D341Med (cell line): ENCODE results near the gene AGAP3.

ENCODE experiments used
- DNase-seq: peaks from one replicate; pipeline ENCODE4 v3.0.0; 2012; ENCODE audit warnings: low spot score

The AGAP3 gene

GRCh38 chr7:151088019-151088855, 2.0 kb downstream of the AGAP3 start:
- no peak for DNase-seq

GRCh38 chr7:151088856-151089699, 2.8 kb downstream of the AGAP3 start:
- no peak for DNase-seq

DNA sequence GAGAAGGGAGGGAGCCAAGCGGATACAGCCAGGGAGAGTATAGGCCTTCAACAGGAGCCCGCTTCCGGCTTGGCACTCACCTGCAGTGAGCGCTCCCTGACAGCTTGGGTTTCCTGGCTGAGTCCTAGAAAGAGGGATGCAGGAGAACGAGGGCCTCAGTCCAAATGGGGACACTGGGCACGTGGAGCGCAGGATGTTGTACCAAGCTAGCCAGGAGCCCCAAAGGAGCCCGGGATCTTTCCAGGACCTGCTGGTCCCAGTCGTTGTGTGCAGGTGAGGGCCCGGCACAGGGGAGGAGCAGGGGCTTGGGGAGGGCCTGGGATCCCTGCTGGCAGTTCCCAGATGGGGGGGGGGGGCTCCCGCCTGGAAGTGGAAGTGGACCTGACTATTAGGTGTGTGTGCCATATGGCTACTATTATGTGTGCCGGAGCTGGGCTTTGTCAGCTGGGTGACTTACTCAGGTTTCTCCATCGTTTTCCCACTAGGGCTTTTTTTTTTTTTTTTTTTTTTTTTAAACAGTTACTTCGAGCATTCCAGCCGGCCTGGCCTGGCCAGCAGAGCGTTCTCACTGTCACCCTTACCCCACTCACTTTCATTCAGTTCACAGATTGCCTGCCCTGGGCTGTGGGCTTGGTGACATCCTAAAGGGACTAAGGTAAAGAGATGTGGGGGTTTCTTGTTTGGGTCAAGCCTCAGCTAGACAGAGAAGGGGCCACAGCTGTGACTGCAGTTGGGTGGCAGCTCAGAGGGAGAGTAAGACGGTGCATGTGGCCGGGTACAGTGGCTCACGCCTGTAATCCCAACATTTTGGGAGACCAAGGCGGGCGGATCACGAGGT, 3.8 kb downstream of the AGAP3 start:
- no peak for DNase-seq

GRCh38 chr7:151091003-151091402, 4.7 kb downstream of the AGAP3 start:
- DNase-seq, result no peak

GRCh38 chr7:151091431-151091830, 5.2 kb downstream of the AGAP3 start:
- no peak for DNase-seq

- DNase-seq, result no peak
Measured at GRCh38 chr7:151091988-151092387, 5.7 kb downstream of the AGAP3 start.

DNA sequence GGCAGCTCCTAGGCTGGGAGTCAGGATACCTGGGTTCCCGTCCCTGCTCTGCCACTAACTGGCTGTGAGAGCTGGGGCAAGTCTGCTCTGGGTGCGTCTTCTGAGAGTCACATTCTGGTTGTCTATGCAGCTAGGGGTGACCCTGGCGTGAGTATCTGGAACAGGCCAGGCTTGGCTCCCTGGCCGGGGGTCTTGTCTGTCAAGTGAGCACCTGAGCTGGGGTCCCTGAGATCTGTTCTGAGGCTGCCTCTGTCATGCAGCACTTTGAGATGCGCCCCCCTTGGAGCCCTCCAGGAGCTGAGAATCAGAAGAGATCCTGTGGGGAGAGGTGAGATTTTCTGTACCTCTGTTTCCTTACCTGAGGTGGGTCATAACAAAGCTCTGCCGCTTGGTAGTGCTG, 7.5 kb downstream of the AGAP3 start:
- no peak for DNase-seq

- DNase-seq, result no peak
Measured at GRCh38 chr7:151094675-151095074, 8.4 kb downstream of the AGAP3 start.

DNA sequence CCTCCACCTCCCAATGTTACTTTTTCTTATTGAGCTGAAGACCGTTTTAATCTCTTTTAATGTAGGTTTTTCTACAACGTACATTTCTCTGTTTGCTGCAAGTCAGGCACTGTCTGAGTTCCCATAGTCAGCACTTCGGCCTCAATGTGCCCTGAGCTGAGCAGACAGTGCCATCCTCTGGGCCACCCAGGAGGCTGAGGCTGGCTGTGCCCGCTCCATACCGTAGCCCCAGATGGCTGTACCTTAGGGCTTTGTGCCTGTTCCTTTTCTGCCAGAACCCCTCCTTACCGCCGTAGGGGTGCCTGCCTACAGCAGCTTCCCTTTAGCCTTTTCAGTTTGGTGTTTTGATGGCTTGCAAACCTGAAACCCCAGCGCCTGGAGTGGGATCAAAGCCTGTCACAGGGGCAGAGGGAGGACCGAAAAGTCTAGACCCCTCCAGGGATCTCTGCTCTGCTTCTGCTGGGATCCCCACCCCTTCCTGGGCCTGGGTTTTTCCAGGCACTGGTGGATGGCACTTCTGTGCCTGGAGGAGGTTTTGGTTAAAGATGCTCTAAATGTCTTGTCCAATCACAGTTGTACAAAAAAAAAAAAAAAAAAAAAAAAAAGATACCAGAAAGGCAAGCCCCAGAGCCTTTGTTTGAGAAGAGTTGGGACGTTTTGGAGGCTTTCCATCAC, 9.0 kb downstream of the AGAP3 start:
- no peak for DNase-seq

DNA sequence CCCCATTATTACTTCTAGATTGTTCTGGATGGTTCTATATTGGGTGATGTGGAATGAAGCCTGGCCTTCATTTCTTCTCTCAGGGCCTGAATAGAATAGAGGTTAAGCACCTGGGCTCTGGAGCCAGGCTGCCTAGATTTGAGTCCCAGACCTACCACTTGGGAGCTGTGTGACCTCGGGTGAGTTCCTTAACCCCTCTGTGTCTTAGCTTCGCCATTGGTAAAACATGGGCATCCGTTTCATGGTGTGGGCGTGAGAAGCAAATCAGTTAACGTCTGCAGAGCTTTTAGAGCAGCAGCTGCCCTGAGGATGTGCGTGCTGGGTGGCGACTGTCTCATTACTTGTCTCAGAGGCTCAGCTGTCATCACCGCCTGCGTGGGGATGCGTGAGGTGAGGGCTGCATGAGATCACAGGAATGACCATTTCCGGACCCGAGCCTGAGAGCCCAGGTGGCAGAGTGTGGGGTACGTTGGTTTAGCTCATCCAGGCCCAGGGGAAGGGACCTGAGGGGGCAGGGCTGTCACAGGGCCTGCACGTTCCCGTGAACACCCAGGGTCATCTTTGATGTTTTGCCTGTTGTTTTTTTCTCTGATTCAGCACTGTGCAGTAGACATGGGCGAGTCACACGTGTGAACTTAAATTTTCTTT, 9.7 kb downstream of the AGAP3 start:
- no peak for DNase-seq

- no peak for DNase-seq
Measured at GRCh38 chr7:151099486-151100211, 13.4 kb downstream of the AGAP3 start.

DNA sequence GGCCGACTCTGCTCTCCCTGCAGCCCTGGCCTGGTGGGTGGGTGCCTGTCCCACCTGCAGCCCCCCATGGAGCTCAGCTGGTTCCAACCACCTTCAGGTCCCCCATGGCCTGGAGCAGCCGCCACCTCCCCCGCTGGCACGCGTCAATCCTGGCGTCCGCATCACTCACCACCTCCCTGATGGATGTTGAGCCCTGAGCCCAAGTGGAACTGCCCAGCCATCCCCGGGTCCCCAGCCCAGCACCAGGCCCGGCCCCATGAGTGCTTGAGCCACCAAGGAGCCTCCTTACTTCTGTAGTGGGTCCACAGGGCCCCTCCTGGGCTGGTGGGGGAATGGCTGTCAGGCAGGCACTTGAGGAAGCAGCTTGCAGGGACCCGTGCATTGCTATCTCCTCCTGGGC, 14.6 kb downstream of the AGAP3 start:
- DNase-seq, result no peak

DNA sequence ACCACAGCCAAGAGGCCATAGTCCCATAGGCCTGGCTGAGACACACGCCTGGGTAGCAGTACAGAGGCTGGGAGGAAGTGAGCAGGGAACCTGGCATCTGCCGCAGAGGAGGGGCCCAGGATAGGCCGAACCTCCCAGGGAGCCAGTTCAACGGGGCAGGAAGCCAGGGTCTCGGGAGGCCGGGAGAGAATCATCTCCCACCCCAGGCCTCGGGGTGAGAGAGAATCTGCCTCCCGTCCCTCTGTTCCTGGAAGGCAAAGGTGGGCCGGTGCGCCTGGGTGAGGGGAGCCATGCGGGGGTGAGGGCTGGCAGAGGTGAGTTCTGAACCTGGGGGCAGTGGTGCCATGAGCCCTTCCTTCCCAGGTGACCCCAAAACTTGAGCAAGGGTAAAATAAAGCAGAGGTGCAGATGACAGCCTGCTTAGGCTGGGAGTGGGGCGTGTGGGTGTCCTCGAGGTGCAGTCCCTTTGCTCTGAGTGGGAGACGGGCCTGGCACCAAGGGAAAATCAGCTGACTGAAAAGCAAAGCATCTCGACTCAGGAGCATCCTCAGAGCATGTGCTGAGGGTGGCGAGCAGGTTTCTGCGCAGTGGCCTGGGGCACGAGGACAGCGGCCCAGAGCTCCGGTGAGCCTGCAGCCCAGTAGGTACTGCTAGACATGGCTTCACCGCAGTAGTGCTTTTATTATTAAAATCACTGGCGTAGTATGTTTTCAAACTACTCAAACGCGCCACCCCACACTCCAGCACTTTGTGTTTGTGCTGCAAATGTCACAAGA, 15.5 kb downstream of the AGAP3 start:
- DNase-seq, result no peak

DNA sequence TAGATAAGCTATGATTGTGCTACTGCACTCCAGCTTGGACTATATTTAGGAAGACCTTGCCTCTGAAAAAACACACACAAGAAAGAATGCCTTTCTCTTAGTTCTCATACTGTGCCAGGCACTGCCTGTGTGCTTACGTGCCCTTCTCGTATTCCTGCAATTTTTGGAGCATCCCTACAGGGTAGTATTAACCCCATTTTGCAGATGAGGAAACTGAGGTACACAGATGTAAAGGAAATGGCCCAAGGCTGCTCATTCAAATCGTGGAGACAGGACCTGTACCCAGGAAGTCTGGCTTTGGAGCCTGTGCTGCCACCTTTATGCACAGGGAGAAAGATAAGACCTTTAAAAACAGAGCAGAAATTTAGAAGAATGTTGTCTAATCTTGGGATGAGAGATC, 16.7 kb downstream of the AGAP3 start:
- no peak for DNase-seq

- no peak for DNase-seq
Measured at GRCh38 chr7:151103973-151104372, 17.7 kb downstream of the AGAP3 start.

- no peak for DNase-seq
Measured at GRCh38 chr7:151104411-151105235, 18.3 kb downstream of the AGAP3 start.

DNA sequence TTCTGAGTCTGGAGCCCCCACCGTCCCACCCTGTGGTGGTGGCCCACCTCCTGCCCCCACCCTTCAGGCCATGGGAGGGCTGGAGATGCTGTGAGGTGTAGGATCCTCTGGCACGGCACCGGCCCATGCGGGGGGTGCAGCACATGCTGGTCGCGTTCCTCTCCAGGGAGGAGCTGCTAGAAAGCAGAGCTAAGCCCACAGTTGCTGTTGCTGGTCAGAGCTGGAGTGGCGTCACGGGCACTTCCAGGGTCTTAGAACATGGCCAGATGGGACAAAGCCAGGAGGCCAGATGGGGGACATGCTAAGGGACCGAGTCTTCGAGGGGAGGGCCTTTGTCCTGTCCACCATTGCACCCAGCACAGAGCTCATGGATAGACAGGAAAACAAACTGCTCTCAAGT, 21.6 kb downstream of the AGAP3 start:
- no peak for DNase-seq

GRCh38 chr7:151109094-151110048, 23.1 kb downstream of the AGAP3 start:
- DNase-seq, result no peak
